PC-3 (cell line): ENCODE measurements around the gene CACNA1I. TPM values are rescaled to one million over a fixed set of nuclear protein-coding genes. Genes with fewer than 3 reads are reported as not detected.

Experiments used
- ATAC-seq: fragments of 200-7000 bp; cut with Tn5 transposase; 2 replicates; pipeline ENCODE4 v1.9.1; 2020; ENCODE audit warnings: mild to moderate bottlenecking, moderate library complexity
- BruUV-seq: library from RNA; stranded (reverse); fragments of 400-500 nt; replicated peaks from 2 replicates; lab custom pipeline; 2021; lab: Mats Ljungman, UMichigan
- CTCF ChIA-PET: fragments of 300-600 bp; sonication (Branson Sonifier 250); formaldehyde crosslinking; loops from one replicate; lab custom pipeline; 2022; ENCODE audit warnings: antibody characterized with exemption; lab: Charles Lee
- POLR2A ChIA-PET: fragments of 300-600 bp; sonication (Branson Sonifier 250); formaldehyde crosslinking; loops from one replicate; lab custom pipeline; 2022; ENCODE audit warnings: antibody characterized with exemption; ENCODE audit not compliant: unreplicated experiment; lab: Charles Lee
- DNase-seq: peaks from one replicate; pipeline ENCODE4 v3.0.0-alpha.2; 2015
- H2AFZ ChIP-seq: fragments of 300-600 bp; sonication (generic); 2 replicates; pipeline ENCODE4 v1.6.0; 2016; ENCODE audit warnings: antibody characterized with exemption, low read length
- H3F3A ChIP-seq: fragments of 300-600 bp; sonication (generic); one replicate; pipeline ENCODE4 v1.6.0; 2017; ENCODE audit warnings: antibody characterized with exemption, low read length, control low read depth, mild to moderate bottlenecking; ENCODE audit not compliant: unreplicated experiment
- H3K27ac ChIP-seq: fragments of 300-600 bp; sonication (generic); 2 replicates; pipeline ENCODE4 v1.5.1; 2016; ENCODE audit warnings: mild to moderate bottlenecking, low read length
- H3K27me3 ChIP-seq: fragments of 300-600 bp; sonication (generic); 2 replicates; pipeline ENCODE4 v1.6.1; 2016; ENCODE audit warnings: low read length, mixed read lengths
- H3K36me3 ChIP-seq: fragments of 300-600 bp; sonication (generic); 2 replicates; pipeline ENCODE4 v1.6.1; 2016; ENCODE audit warnings: low read depth, mixed run types, low read length, mixed read lengths
- H3K4me1 ChIP-seq: fragments of 300-600 bp; sonication (generic); 2 replicates; pipeline ENCODE4 v1.5.1; 2016; ENCODE audit warnings: low read length; ENCODE audit not compliant: insufficient read depth
- H3K4me2 ChIP-seq: fragments of 300-600 bp; sonication (generic); 2 replicates; pipeline ENCODE4 v1.6.0; 2016; ENCODE audit warnings: low read length
- H3K4me3 ChIP-seq: fragments of 300-600 bp; sonication (generic); 2 replicates; pipeline ENCODE4 v1.5.1; 2016; ENCODE audit warnings: mild to moderate bottlenecking, low read length, mixed read lengths
- H3K79me2 ChIP-seq: fragments of 300-600 bp; sonication (generic); 2 replicates; pipeline ENCODE4 v1.6.1; 2017; ENCODE audit warnings: low read length, mixed read lengths
- H3K9ac ChIP-seq: fragments of 300-600 bp; sonication (generic); 2 replicates; pipeline ENCODE4 v1.6.0; 2016; ENCODE audit warnings: mild to moderate bottlenecking, low read length
- H3K9me2 ChIP-seq: fragments of 300-600 bp; sonication (generic); replicated peaks from 2 replicates; pipeline ENCODE4 v1.6.1; 2016; ENCODE audit warnings: mixed run types, low read length, mixed read lengths
- H3K9me3 ChIP-seq: fragments of 300-600 bp; sonication (generic); 2 replicates; pipeline ENCODE4 v1.6.1; 2016; ENCODE audit warnings: low read length, mixed read lengths
- H4K20me1 ChIP-seq: fragments of 300-600 bp; sonication (generic); 2 replicates; pipeline ENCODE4 v1.6.1; 2016; ENCODE audit warnings: low read length, mixed read lengths
- EZH2 ChIP-seq: fragments of 300-600 bp; sonication (generic); IDR thresholded peaks from one replicate; pipeline ENCODE4 v1.6.1; 2017; ENCODE audit warnings: antibody characterized with exemption, mild to moderate bottlenecking, low read length; ENCODE audit not compliant: unreplicated experiment
- EZH2phosphoT487 ChIP-seq: fragments of 300-600 bp; sonication (generic); IDR thresholded peaks from 2 replicates; pipeline ENCODE4 v1.6.1; 2018; ENCODE audit warnings: mild to moderate bottlenecking, antibody characterized with exemption, low read length, borderline replicate concordance
- intact Hi-C: fragments of 100-400 bp; cut with micrococcal nuclease; formaldehyde crosslinking; loops from 2 replicates; pipeline ENCODE4 v1.9.0; 2023
- total RNA-seq: library from RNA; depleted of rRNA; stranded (reverse); fragments of >200 nt; gene quantifications from 2 replicates; pipeline ENCODE4 v1.2.3, GENCODE V29; 2014
- TF ChIP-seq, protein P1 (sequence below): fragments of 300-600 bp; sonication (generic); conservative IDR thresholded peaks from 2 replicates; pipeline ENCODE4 v1.5.1; 2017; ENCODE audit warnings: antibody characterized with exemption, low read depth, mild to moderate bottlenecking, low read length

The CACNA1I gene
- total RNA-seq, 1 experiment from 2014 or later, result not detected

DNA sequence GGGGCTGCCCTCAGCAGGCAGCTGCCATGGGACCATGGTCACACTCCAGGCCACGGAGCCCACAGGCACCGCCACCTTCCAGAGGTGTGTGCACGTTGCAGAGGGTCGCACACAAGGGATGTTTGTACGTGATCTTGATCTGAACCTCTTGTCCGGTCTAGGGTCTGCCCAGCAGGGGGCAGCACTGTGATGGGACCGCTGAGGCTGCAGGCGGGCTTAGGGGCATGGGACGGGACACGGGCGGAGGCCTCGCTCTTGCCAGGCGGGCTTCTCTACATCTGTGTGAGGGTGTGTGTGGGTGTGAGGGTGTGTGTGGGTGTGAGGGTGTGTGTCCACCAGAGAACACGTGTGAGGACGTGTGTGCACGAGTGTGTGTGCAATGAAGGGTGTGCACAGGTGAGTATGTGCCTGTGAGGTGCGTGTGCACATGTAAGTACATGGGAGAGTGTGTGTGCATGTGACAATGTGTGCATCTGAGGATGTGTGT is 52.4 kb downstream of the CACNA1I start:
- Histone ChIP-seq H3K27ac (no peak overlapping the region), H4K20me1 (no peaks in the 10 kb centered on the region), H3F3A (no peaks in the 10 kb centered on the region), H3K9ac (no peak overlapping the region), H3K9me3 (no peaks in the 10 kb centered on the region), H2AFZ (no peak overlapping the region), H3K9me2 (no peaks in the 10 kb centered on the region), H3K27me3 (no peaks in the 10 kb centered on the region), H3K79me2 (no peaks in the 10 kb centered on the region), H3K4me3 (no peak overlapping the region), H3K4me2 (no peak overlapping the region), H3K36me3 (no peaks in the 10 kb centered on the region), H3K4me1 (no peaks in the 10 kb centered on the region)
- ATAC-seq, result peak; percentile 24; the same call in 1 of the 2 replicates
- no peak for TF ChIP-seq EZH2phosphoT487
- TF ChIP-seq, protein P1, sequence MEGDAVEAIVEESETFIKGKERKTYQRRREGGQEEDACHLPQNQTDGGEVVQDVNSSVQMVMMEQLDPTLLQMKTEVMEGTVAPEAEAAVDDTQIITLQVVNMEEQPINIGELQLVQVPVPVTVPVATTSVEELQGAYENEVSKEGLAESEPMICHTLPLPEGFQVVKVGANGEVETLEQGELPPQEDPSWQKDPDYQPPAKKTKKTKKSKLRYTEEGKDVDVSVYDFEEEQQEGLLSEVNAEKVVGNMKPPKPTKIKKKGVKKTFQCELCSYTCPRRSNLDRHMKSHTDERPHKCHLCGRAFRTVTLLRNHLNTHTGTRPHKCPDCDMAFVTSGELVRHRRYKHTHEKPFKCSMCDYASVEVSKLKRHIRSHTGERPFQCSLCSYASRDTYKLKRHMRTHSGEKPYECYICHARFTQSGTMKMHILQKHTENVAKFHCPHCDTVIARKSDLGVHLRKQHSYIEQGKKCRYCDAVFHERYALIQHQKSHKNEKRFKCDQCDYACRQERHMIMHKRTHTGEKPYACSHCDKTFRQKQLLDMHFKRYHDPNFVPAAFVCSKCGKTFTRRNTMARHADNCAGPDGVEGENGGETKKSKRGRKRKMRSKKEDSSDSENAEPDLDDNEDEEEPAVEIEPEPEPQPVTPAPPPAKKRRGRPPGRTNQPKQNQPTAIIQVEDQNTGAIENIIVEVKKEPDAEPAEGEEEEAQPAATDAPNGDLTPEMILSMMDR, result peak; percentile 64
- peak; percentile 36 for DNase-seq
- intact Hi-C loops, result no loop called here
- no TSS peak for BruUV-seq
- POLR2A ChIA-PET, result no interaction called here
- CTCF ChIA-PET, result no interaction called here

DNA sequence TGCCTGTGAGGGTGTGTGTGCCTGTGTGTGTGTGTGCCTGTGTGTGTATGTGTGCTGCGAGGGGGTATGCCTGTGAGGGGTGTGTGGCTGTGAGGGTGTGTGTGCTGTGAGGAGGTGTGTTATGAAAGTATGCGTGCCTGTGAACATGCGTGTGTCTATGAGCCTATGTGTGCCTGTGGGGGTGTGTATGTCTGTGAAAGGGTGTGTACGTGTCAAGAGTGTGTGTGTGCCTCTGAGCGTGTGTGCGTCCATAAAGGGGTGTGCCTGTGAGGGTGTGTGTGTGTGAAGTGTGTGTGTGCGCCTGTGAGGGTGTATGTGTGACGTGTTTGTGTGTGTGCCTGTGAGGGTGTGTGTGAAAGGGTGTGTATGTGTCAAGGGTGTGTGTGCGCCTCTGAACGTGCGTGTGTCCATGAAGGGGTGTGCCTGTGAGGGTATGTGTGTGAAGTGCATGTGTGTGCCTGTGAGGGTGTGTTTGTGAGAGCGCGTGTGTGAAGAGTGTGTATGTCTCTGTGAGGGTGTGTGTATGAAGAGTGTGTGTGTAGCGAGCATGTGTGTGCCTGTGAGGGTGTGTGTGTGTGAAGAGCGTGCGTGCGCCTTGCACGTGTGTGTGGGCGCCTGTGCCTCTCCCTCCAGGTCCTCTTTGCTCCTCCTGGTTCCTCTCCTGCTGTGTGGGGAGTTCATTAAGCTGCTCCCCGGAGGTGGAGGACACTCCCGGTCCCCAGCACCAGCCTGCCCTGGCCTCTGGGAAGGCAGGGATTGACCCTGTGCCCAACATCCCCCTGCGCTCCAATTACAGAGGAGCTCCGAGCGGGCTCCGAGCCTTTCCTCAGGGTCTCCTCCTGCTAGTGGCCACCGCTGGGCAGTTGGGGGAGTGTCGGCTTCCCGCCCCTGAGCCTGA is 53.3 kb downstream of the CACNA1I start:
- no peak for TF ChIP-seq EZH2phosphoT487
- TF ChIP-seq, protein P1, result no peak
- no peak for TF ChIP-seq EZH2
- Histone ChIP-seq H3K4me1 (no peaks in the 10 kb centered on the region), H4K20me1 (no peaks in the 10 kb centered on the region), H3K79me2 (no peaks in the 10 kb centered on the region), H3F3A (no peaks in the 10 kb centered on the region), H3K36me3 (no peaks in the 10 kb centered on the region), H3K4me3 (no peak overlapping the region), H3K9me2 (no peaks in the 10 kb centered on the region), H3K9ac (no peak overlapping the region), H3K27ac (no peak overlapping the region), H3K9me3 (no peaks in the 10 kb centered on the region), H3K27me3 (no peaks in the 10 kb centered on the region), H3K4me2 (no peak overlapping the region), H2AFZ (no peak overlapping the region)
- intact Hi-C loops, result no loop called here
- ATAC-seq (no peak), DNase-seq (no peak)
- POLR2A ChIA-PET, result no interaction called here
- BruUV-seq, result no TSS peak
- CTCF ChIA-PET, result no interaction called here

DNA sequence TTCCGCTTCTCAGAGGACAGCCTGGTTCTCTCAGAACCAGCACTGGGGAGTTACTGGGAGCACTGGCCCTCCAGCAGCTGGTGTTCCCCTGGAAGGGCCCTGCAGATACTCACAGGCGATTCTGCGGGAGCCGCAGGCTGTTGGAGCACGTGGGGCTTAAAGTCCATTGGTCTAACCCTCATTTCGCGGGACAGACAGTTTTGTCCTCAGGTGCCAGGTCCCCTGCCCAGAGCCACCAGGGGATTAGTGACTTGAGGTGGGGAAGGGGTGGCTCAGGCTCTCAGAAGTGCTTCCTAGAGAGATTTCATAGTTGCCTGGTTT is 53.9 kb downstream of the CACNA1I start:
- no peak overlapping the region for H3K9ac ChIP-seq
- H2AFZ ChIP-seq, result no peak overlapping the region
- H3K9me3 ChIP-seq, result no peaks in the 10 kb centered on the region
- H3K27me3 ChIP-seq, result no peaks in the 10 kb centered on the region
- ChIA-PET CTCF (no interaction called here), POLR2A (no interaction called here)
- H3K4me3 ChIP-seq, result no peak overlapping the region
- no peaks in the 10 kb centered on the region for H3K4me1 ChIP-seq
- DNase-seq (no peak), ATAC-seq (no peak)
- H3K9me2 ChIP-seq, result no peaks in the 10 kb centered on the region
- no peak overlapping the region for H3K27ac ChIP-seq
- H3K79me2 ChIP-seq, result no peaks in the 10 kb centered on the region
- TF ChIP-seq, protein P1, result no peak
- TF ChIP-seq EZH2, result no peak
- no peak for TF ChIP-seq EZH2phosphoT487
- H3K36me3 ChIP-seq, result no peaks in the 10 kb centered on the region
- intact Hi-C loops, result no loop called here
- no peaks in the 10 kb centered on the region for H3F3A ChIP-seq
- no TSS peak for BruUV-seq
- H4K20me1 ChIP-seq, result no peaks in the 10 kb centered on the region
- H3K4me2 ChIP-seq, result no peak overlapping the region
